Colon (tissue), 2 donors: ENCODE measurements around the gene VEZF1.
"Not testable (repeated sequence)": the region's sequence is repeated elsewhere in the genome, so short reads cannot be mapped to it uniquely, and the experiment has no call there.

Experiments
- FAIRE-seq: peaks from 2 replicates; lab custom pipeline; 2012; peaks lifted over from hg19 to GRCh38; lab: Jason Lieb, UNC
- donor health status: control.
- donor health status: control.

The VEZF1 gene

GRCh38 chr17:57972151-57972550 is 15.9 kb downstream of the VEZF1 start:
- no peak for FAIRE-seq

- no peak for FAIRE-seq
These were observed 16.5 kb downstream of the VEZF1 start for GRCh38 chr17:57971572-57971971.

GRCh38 chr17:57970710-57971109 is 17.3 kb downstream of the VEZF1 start:
- FAIRE-seq, result no peak

GRCh38 chr17:57968456-57968855 is 19.6 kb downstream of the VEZF1 start:
- no peak for FAIRE-seq

- no peak for FAIRE-seq
These were observed 21.2 kb downstream of the VEZF1 start for GRCh38 chr17:57966875-57967274.

- no peak for FAIRE-seq
These were observed 21.8 kb downstream of the VEZF1 start for GRCh38 chr17:57966246-57966645.

GRCh38 chr17:57965521-57966160 is 22.4 kb downstream of the VEZF1 start:
- FAIRE-seq, result no peak

GRCh38 chr17:57963149-57963511 is 24.9 kb downstream of the VEZF1 start:
- no peak for FAIRE-seq

GRCh38 chr17:57962279-57963148 is 25.5 kb downstream of the VEZF1 start:
- no peak for FAIRE-seq

- no peak for FAIRE-seq
These were observed 28.1 kb downstream of the VEZF1 start for GRCh38 chr17:57959929-57960328.

GRCh38 chr17:57958391-57958790 is 29.7 kb downstream of the VEZF1 start:
- not testable (repeated sequence) for FAIRE-seq

GRCh38 chr17:57957886-57958285 is 30.2 kb downstream of the VEZF1 start:
- no peak for FAIRE-seq

GRCh38 chr17:57957120-57957850 is 30.8 kb downstream of the VEZF1 start:
- no peak for FAIRE-seq

- no peak for FAIRE-seq
These were observed 31.5 kb downstream of the VEZF1 start for GRCh38 chr17:57956291-57957119.

GRCh38 chr17:57955183-57955931 is 32.7 kb downstream of the VEZF1 start, which contains the start of gene CUEDC1:
Gene CUEDC1, minus strand, starts transcription at chr17:57955412. Its CDS starts 69,848 bp downstream, at chr17:57885564.
- FAIRE-seq, result no peak

- no peak for FAIRE-seq
These were observed 33.5 kb downstream of the VEZF1 start for GRCh38 chr17:57954397-57955182.

- no peak for FAIRE-seq
These were observed 34.2 kb downstream of the VEZF1 start for GRCh38 chr17:57953705-57954396.

GRCh38 chr17:57953219-57953618 is 34.8 kb downstream of the VEZF1 start:
- no peak for FAIRE-seq

- FAIRE-seq, result no peak
These were observed 38.4 kb downstream of the VEZF1 start for GRCh38 chr17:57949649-57950048.
